ENCODE measurements around the gene GBX1. TPM values are rescaled to one million over a fixed set of nuclear protein-coding genes. Genes with fewer than 3 reads are reported as not detected.

GBX1 gene
- total RNA-seq, 3 donors from 2014 or later: not detected

DNA sequence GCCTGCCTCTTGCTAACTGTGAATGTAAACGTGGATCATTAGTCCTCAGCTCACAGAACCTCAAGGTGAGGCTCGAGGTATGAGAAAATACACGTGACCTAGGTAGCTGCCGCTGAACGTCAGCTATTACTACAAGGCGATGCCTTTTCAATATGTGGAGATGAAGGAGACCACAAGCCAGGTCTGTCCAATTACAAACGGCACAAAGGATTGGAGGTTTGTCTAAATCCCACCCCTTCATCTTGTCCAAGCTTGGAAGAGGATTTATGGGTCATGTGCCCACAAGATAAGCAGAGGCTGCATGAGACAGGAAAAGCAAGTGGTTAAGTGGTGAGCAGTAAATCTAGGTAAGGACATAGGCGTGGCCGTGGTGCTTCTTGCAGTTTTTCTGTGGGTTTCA, 39.4 kb upstream of the GBX1 start:
- no peaks in the 10 kb centered on the region for H3K36me3 ChIP-seq (ENCODE audit: low read depth)
- no peaks in the 10 kb centered on the region for H3K9me3 ChIP-seq
- intact Hi-C loops (cut with DNase I, micrococcal nuclease): no loop called here
- no peaks in the 10 kb centered on the region for H3K4me1 ChIP-seq (ENCODE audit: low read depth)
- TF ChIP-seq CTCF (IDR thresholded peaks at IDR 0.05): no peak
- ATAC-seq (peak; percentile 55), DNase-seq (no peak)
- H3K4me3 ChIP-seq: no peak overlapping the region

GRCh38 chr7:151205730-151206129, 38.2 kb upstream of the GBX1 start:
- Histone ChIP-seq H3K4me3 (no peak overlapping the region), H3K36me3 (ENCODE audit: low read depth) (no peaks in the 10 kb centered on the region), H3K4me1 (ENCODE audit: low read depth) (no peaks in the 10 kb centered on the region), H3K9me3 (no peaks in the 10 kb centered on the region)
- ATAC-seq (no peak), DNase-seq (no peak)
- TF ChIP-seq CTCF (IDR thresholded peaks at IDR 0.05): no peak
- intact Hi-C loops (cut with DNase I, micrococcal nuclease): no loop called here

GRCh38 chr7:151204383-151205032, 37.0 kb upstream of the GBX1 start:
- peak; percentile 38 for ATAC-seq

DNA sequence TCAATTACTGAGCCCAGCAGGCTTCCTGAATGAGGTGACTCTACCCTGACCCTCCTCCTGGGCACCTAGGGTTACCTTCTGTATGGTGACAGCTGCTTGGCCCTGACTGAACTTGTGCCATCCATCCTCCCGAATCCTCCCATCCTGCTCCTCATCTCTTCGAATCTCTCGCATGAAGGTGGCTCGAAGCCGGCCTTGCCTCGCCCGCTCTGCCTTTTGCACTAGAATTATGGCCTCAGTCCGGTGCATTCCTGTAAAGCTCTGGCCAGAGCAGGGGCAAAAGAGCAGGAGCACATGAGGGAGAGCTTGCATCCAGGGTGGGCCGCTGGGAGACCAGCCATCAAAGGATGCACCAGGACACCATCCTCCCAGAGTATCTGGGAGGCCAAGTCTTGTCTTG, 35.3 kb upstream of the GBX1 start:
- H3K4me1 ChIP-seq (ENCODE audit: low read depth): no peaks in the 10 kb centered on the region
- no peak overlapping the region for H3K4me3 ChIP-seq
- TF ChIP-seq CTCF (IDR thresholded peaks at IDR 0.05): no peak
- no peaks in the 10 kb centered on the region for H3K9me3 ChIP-seq
- ATAC-seq (no peak), DNase-seq (no peak)
- intact Hi-C loops (cut with DNase I, micrococcal nuclease): no loop called here
- H3K36me3 ChIP-seq (ENCODE audit: low read depth): no peaks in the 10 kb centered on the region

More at GRCh38 chr7:151204383-151205032, 37.0 kb upstream of the GBX1 start:
- Histone ChIP-seq H3K36me3 (ENCODE audit: low read depth) (no peaks in the 10 kb centered on the region), H3K4me3 (no peak overlapping the region), H3K4me1 (ENCODE audit: low read depth) (no peaks in the 10 kb centered on the region), H3K9me3 (no peaks in the 10 kb centered on the region)
- intact Hi-C loops (cut with DNase I, micrococcal nuclease): no loop called here
- no peak for TF ChIP-seq CTCF (IDR thresholded peaks at IDR 0.05)
- no peak for DNase-seq

DNA sequence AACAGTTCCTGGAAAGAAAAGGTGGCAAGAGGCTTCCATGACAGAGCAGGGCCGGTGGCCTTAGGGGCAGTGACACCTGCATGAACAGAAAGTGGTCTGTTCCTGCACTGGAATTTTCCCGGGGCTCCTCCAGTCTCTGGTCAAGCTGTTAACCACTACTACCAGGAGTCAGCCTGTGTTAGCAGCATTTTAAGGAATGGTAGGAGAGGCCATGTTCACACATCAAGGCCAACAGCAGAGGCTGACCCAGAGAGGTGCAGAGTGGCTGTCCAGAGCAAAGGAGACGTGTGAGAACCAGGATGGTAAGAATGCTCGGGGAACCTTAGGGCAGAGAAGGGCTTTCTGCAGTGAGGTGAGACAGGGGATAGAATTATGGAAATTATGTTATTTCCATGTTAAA, 34.3 kb upstream of the GBX1 start:
- no peak for TF ChIP-seq CTCF (IDR thresholded peaks at IDR 0.05)
- intact Hi-C loops (cut with DNase I, micrococcal nuclease): no loop called here
- no peaks in the 10 kb centered on the region for H3K9me3 ChIP-seq
- DNase-seq (no peak), ATAC-seq (no peak)
- H3K36me3 ChIP-seq (ENCODE audit: low read depth): no peaks in the 10 kb centered on the region
- H3K4me1 ChIP-seq (ENCODE audit: low read depth): no peaks in the 10 kb centered on the region
- H3K4me3 ChIP-seq: no peak overlapping the region

- Histone ChIP-seq H3K36me3 (ENCODE audit: low read depth) (no peaks in the 10 kb centered on the region), H3K4me1 (ENCODE audit: low read depth) (no peaks in the 10 kb centered on the region), H3K9me3 (no peaks in the 10 kb centered on the region), H3K4me3 (no peak overlapping the region)
- ATAC-seq: no peak
- TF ChIP-seq CTCF (IDR thresholded peaks at IDR 0.05): no peak
- intact Hi-C loops (cut with DNase I, micrococcal nuclease): no loop called here
- DNase-seq: no peak
Measured at GRCh38 chr7:151201344-151201743, 33.9 kb upstream of the GBX1 start.

Measured in mucosa of descending colon (tissue), 3 donors.